Activated naive CD4-positive, alpha-beta T cell treated with anti-CD3 and anti-CD28 coated beads, Interleukin-2, amount 10 ng/mL, durations not matched to agents 7 days and 5 days (primary cell): ENCODE measurements around the gene EPHA6.
"Not testable (repeated sequence)": the region's sequence is repeated elsewhere in the genome, so short reads cannot be mapped to it uniquely, and the experiment has no call there.

ENCODE experiments used
- CTCF ChIA-PET: fragments of 350-600 bp; sonication (Branson Sonifier 250); formaldehyde crosslinking; loops from one replicate; lab custom pipeline; 2021; ENCODE audit warnings: antibody characterized with exemption; lab: Charles Lee
- DNase-seq: peaks from one replicate; pipeline ENCODE4 v3.0.0-alpha.2; 2020
- H3K27ac Mint-ChIP-seq: one replicate; pipeline ENCODE4 v1.8.0; 2021; ENCODE audit warnings: mild to moderate bottlenecking, moderate library complexity, mixed read lengths
- H3K27me3 Mint-ChIP-seq: one replicate; pipeline ENCODE4 v1.8.0; 2021; ENCODE audit warnings: mild to moderate bottlenecking, mixed read lengths
- H3K36me3 Mint-ChIP-seq: one replicate; pipeline ENCODE4 v1.8.0; 2021; ENCODE audit warnings: mixed read lengths
- H3K4me1 Mint-ChIP-seq: one replicate; pipeline ENCODE4 v1.8.0; 2021; ENCODE audit warnings: mixed read lengths
- H3K4me3 Mint-ChIP-seq: one replicate; pipeline ENCODE4 v1.8.0; 2021; ENCODE audit warnings: mild to moderate bottlenecking, moderate library complexity, mixed read lengths
- H3K9me3 Mint-ChIP-seq: one replicate; pipeline ENCODE4 v1.8.0; 2021; ENCODE audit warnings: mixed read lengths

Gene EPHA6

DNA sequence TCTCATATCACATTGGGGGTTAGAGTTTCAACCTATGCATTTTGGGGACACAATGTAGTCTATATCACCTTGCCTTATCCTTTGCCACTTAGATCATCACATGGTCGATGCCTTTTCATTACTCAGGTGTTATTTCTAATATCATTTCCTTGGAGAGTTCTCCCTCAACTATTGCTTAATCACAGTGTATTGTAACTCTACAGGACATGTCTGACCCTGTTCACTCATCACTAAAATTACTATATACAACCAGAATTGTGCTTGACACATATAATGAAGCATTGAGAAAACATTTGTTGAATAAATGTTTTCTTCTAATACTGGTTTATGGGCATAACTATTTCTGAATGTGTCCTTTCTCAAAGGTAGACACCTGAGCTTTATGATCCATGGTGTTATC lies 207.4 kb downstream of the EPHA6 start:
- no peak overlapping the region for H3K4me3 Mint-ChIP-seq
- no peaks in the 10 kb centered on the region for H3K36me3 Mint-ChIP-seq
- no peaks in the 10 kb centered on the region for H3K27me3 Mint-ChIP-seq
- no peaks in the 10 kb centered on the region for H3K4me1 Mint-ChIP-seq
- H3K9me3 Mint-ChIP-seq = peaks cover 7% of the 10 kb centered on the region
- DNase-seq = no peak
- H3K27ac Mint-ChIP-seq = no peak overlapping the region
- CTCF ChIA-PET = no interaction called here

DNA sequence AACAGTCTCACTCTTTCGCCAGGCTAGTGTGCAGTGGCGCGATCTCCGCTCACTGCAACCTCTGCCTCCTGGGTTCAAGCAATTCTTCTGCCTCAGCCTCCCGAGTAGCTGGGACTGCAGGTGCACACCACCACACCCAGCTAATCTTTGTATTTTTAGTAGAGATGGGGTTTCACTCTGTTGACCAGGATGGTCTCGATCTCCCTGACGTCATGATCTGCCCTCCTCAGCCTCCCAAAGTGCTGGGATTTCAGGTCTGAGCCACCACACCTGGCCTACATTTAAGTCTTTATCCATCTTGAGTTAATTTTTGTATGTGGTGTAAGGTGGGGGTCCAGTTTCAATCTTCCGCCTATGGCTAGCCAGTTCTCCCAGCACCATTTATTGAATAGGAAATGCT lies 211.2 kb downstream of the EPHA6 start:
- H3K27me3 Mint-ChIP-seq, H3K9me3 Mint-ChIP-seq, H3K27ac Mint-ChIP-seq, H3K4me1 Mint-ChIP-seq, H3K4me3 Mint-ChIP-seq, H3K36me3 Mint-ChIP-seq, DNase-seq, CTCF ChIA-PET: not testable (repeated sequence)

DNA sequence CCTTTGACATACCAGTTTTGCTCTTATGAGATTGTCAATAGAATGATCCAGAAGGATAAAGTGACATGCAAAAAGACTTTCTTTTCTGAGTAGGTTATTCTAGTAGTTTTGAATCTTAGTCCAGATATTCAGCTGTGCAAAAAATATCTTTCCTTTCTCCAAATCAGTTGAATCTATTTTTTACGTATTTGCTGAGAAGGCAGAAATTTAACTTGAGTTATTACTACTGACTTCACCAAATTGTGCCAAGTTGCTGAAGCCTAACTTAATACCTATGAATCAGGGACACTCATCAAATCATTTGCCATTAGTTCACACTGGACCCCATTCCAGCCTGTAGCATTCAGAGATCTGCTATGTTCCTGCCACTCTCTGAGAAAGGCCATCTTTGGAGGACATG lies 215.6 kb downstream of the EPHA6 start:
- Mint-ChIP-seq H3K4me1 (no peaks in the 10 kb centered on the region), H3K27ac (no peak overlapping the region), H3K27me3 (no peaks in the 10 kb centered on the region), H3K9me3 (peaks cover 3% of the 10 kb centered on the region), H3K36me3 (no peaks in the 10 kb centered on the region), H3K4me3 (no peak overlapping the region)
- DNase-seq = no peak
- CTCF ChIA-PET = no interaction called here

DNA sequence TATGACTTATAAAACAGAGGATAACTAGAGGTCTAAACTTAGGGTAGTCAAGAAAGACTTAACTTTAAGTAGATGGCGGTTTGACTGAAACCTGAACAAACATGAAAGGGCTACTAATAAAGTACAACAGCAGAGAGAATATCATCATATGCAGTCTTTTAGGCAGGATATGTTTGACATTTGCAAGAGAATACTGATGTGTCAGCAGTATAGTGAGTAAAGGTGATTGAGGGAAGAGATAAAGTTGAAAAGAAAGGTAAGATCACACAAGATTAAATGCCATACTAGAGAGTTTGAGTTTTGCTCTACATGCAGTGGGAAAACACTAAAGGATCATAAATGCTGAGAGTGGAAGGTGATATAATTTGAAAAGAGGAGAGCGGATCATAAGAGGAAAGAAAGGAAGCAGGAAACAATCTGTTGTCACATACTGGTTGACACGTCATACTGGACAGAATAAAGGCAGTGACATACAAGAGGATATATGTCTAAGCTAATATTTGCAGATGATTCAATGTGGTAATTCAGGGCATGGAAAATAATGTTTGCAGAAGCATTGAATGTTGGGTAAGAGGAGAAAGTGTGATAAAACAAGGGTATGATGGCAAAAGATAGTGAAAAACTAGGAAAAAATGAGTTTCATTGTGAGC lies 223.0 kb downstream of the EPHA6 start:
- no peak for DNase-seq

DNA sequence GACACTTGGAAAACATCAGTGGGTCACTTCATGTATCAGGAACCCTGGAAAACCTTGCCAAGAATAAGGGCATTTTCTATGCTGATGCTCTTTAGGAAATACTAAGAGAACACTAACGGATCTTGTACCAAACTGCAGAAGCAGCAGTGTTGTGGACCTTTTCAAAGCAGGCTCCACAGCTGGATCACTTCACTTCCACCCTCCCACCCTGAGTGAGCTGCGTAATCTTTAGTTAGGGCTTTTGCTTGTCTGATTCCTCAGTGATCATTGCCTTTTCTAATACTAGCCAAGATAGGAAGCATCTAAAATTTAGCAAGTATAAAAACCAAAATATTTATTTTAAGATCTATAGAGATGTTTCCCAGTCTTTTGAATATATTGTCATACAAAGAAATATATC lies 229.0 kb downstream of the EPHA6 start:
- no peaks in the 10 kb centered on the region for H3K4me1 Mint-ChIP-seq
- no peak overlapping the region for H3K27ac Mint-ChIP-seq
- no peak overlapping the region for H3K4me3 Mint-ChIP-seq
- H3K9me3 Mint-ChIP-seq = peaks cover 2% of the 10 kb centered on the region
- DNase-seq = no peak
- no peaks in the 10 kb centered on the region for H3K27me3 Mint-ChIP-seq
- CTCF ChIA-PET = no interaction called here
- no peaks in the 10 kb centered on the region for H3K36me3 Mint-ChIP-seq

More for the DNA sequence above, 223.0 kb downstream of the EPHA6 start:
- Mint-ChIP-seq H3K4me1 (no peaks in the 10 kb centered on the region), H3K36me3 (no peaks in the 10 kb centered on the region), H3K27ac (no peak overlapping the region), H3K9me3 (peaks cover under 1% of the 10 kb centered on the region), H3K27me3 (no peaks in the 10 kb centered on the region), H3K4me3 (no peak overlapping the region)
- CTCF ChIA-PET = no interaction called here

DNA sequence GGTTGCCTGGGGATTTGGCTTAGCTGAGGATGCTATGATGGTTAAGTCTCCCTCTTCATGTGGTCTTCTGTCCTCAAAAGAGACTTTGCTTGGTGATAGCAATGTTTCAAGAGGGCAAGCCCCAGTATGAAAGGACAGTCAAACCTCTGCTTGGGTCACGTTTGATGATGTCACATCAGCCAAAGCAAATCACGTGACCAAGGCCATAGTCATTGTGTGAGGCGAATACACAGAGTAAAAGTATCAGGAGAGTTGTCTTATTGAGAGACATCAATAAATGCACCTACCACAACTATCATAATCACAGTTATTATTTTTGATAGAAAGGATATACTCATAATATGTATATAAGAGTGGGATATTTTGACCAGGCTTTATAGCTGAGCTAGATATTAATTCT lies 243.0 kb downstream of the EPHA6 start:
- CTCF ChIA-PET = no interaction called here
- no peak overlapping the region for H3K4me3 Mint-ChIP-seq

DNA sequence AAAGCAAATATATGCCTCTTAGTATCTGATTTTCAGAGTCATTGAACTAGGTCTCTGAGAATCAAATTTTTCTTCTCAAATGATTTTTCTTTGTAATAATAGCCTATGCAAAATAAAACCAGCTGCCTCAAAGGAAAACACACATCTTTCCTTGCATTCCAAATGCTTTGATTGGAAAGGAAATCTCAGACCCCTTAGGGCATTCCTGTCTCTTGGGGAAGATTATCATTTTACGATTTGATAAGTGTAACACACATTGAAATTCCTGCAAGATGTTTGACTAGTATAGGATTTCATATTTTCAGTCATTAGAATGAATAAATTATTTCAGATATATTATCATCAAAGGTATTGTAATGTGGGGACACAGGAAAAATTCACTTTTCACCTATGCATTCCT lies 244.8 kb downstream of the EPHA6 start:
- Mint-ChIP-seq H3K4me1 (no peaks in the 10 kb centered on the region), H3K4me3 (no peak overlapping the region), H3K9me3 (no peaks in the 10 kb centered on the region), H3K27me3 (no peaks in the 10 kb centered on the region), H3K27ac (no peak overlapping the region), H3K36me3 (no peaks in the 10 kb centered on the region)
- CTCF ChIA-PET = no interaction called here
- no peak for DNase-seq

More for the DNA sequence above, 243.0 kb downstream of the EPHA6 start:
- Mint-ChIP-seq H3K36me3 (no peaks in the 10 kb centered on the region), H3K9me3 (no peaks in the 10 kb centered on the region), H3K27me3 (no peaks in the 10 kb centered on the region), H3K4me1 (no peaks in the 10 kb centered on the region), H3K27ac (no peak overlapping the region)
- DNase-seq = no peak

DNA sequence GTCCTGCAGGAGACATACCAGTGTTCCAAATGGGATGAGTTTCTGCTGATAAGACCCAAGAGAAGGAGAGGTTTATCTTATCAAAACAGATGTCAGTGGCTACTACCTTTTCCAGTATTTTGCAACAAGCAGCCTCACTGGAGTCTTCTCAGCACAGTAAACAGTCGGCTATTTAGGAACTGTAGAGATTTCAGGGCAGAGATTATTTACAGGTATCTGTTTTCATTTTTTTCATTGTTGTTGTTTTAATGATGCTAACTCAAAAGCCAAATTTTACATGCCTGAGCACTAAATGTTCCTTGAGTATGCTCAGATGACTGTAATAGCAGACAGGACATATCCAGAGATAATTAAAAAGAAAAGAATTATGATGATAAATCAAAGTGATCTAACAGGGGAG lies 252.1 kb downstream of the EPHA6 start:
- no peak for DNase-seq
- Mint-ChIP-seq H3K9me3 (no peaks in the 10 kb centered on the region), H3K4me1 (no peaks in the 10 kb centered on the region), H3K4me3 (no peak overlapping the region), H3K36me3 (no peaks in the 10 kb centered on the region), H3K27me3 (no peaks in the 10 kb centered on the region), H3K27ac (no peak overlapping the region)
- CTCF ChIA-PET = no interaction called here

DNA sequence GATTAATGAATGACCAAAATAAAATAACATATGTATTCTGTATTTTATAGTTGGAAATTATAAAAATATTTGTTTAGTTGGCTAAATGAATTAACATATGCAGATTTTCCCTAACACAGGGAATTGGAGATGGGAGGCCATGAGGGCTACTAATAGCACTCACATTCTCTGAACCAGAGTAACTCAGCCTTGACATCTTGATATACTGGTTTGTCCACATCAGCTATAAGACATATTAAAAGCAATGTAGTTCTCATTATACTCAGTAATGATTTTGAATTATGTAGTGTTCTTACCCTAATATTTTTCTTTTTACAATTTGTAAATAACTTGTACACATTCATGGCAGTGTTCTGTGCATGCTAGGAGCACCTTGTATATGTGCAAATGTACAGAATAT lies 255.9 kb downstream of the EPHA6 start:
- CTCF ChIA-PET = no interaction called here
- no peaks in the 10 kb centered on the region for H3K27me3 Mint-ChIP-seq
- H3K4me1 Mint-ChIP-seq = no peaks in the 10 kb centered on the region
- no peaks in the 10 kb centered on the region for H3K9me3 Mint-ChIP-seq
- H3K4me3 Mint-ChIP-seq = no peak overlapping the region
- DNase-seq = no peak
- H3K36me3 Mint-ChIP-seq = no peaks in the 10 kb centered on the region
- no peak overlapping the region for H3K27ac Mint-ChIP-seq

DNA sequence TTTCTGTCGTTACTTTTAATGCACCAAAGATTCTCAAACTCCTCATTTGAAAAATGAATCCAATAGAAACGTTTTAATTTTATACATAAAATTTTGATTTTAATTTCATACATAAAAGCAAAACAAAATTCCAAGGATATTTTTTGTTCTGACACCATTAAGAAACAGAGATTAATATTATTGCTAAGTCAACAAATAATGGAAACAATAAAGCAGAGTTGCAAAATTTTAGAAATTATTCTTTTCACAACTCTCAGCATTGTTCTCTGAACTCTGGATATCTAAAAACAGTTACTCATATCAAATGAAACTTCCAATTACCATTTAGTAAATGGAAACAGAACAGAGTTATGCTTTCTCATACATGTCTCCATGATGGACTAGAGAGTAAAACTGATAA lies 260.2 kb downstream of the EPHA6 start:
- no peak for DNase-seq
- Mint-ChIP-seq H3K27me3 (no peaks in the 10 kb centered on the region), H3K36me3 (no peaks in the 10 kb centered on the region), H3K4me3 (no peak overlapping the region), H3K9me3 (peaks cover 9% of the 10 kb centered on the region), H3K4me1 (no peaks in the 10 kb centered on the region), H3K27ac (no peak overlapping the region)
- CTCF ChIA-PET = no interaction called here

DNA sequence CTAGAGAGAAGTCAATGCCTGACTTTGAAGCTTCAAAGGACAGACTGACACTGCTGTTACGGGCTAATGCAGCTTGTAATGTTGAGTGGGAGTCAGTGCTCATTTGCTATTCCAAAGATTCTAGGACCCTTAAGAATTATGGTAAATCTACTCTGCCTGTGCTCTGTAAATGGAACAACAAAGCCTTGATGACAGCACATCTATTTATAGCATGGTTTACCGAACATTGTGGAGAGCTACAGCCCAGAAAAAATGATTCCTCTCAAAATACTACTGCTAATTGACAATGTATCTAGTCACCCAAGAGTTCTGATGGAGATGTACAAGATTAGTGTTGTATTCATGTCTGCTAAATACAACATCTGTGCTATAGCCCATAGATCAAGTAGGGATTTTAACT lies 262.3 kb downstream of the EPHA6 start:
- Mint-ChIP-seq H3K27me3 (no peaks in the 10 kb centered on the region), H3K27ac (no peak overlapping the region), H3K4me3 (no peak overlapping the region), H3K4me1 (no peaks in the 10 kb centered on the region), H3K9me3 (peaks cover 9% of the 10 kb centered on the region), H3K36me3 (no peaks in the 10 kb centered on the region)
- CTCF ChIA-PET = no interaction called here
- no peak for DNase-seq

DNA sequence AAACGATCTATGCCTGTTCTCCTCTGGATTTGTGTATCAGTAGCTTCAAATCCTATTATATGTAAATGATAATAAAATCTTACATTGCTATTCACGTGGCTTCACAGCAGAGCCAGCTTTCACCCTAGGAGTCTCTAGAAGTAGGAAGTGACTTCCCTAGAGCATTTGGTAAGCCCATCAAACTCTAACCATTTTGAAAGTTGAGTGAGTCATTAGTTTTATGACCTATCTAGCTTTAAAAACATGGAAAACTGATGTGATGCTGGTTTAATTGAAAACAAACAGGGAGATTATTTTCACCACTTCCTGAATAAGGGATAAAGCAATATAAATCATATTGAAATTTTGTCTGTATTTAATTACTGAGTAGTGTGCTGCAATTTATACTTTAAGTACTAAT lies 275.2 kb downstream of the EPHA6 start:
- Mint-ChIP-seq H3K4me3 (no peak overlapping the region), H3K4me1 (no peaks in the 10 kb centered on the region), H3K36me3 (no peaks in the 10 kb centered on the region), H3K9me3 (peaks cover 1% of the 10 kb centered on the region), H3K27ac (no peak overlapping the region), H3K27me3 (no peaks in the 10 kb centered on the region)
- no peak for DNase-seq
- CTCF ChIA-PET = no interaction called here

DNA sequence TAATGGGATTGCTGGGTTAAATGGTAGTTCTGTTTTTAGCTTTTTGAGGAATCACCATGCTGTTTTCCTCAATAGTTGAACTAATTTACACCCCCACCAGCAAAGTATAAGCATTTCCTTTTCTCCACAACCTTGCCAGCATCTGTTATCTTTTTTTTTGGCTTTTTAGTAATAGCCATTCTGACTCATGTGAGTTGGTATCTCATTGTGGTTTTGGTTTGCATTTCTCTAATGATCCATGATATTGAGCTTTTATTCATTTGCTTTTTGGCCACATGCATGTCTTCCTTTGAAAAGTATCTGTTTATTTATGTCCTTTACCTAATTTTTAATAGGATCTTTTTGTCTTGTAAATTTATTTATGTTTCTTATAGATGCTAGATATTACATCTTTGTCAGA lies 288.2 kb downstream of the EPHA6 start:
- Mint-ChIP-seq H3K4me1 (no peaks in the 10 kb centered on the region), H3K4me3 (no peak overlapping the region), H3K9me3 (no peaks in the 10 kb centered on the region), H3K27ac (no peak overlapping the region), H3K36me3 (no peaks in the 10 kb centered on the region), H3K27me3 (no peaks in the 10 kb centered on the region)
- no peak for DNase-seq
- CTCF ChIA-PET = no interaction called here

DNA sequence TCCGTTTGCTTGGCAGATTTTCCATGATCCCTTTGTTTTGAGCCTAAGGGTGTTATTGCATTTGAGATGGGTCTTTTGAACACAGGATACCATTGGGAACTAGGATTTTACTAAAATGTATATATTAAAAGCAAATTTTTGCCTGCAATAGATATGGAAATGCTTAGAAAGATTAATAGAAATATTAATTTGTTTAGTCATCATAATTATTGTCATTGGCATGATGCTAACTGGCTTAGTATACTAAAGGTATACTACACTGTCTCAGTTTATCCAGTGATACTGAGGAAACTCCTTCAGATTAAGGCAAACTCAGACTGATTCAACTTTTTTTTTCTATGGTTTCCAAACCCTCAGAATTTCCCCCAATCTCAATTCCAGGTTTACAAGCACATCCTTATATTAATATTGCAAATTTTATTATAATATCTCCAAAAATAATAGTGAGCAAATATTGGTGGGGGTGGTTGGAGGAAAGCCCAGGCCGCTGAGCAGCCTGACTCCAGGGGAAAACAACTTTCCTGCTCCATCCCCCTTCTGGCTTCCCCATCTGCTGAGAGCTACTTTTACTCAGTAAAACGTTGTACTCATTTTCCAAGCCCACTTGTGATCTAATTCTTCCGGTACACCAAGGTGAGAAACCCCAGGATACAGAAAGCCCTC lies 291.7 kb downstream of the EPHA6 start:
- H3K27ac Mint-ChIP-seq = no peak overlapping the region
- no peak overlapping the region for H3K4me3 Mint-ChIP-seq
- CTCF ChIA-PET = interaction anchor here (0.9 kb wide), 1 partner anchor 9 kb away, joined by 5 read pairs; no protein-coding TSS in a partner anchor
- H3K27me3 Mint-ChIP-seq = no peaks in the 10 kb centered on the region
- no peak for DNase-seq
- H3K4me1 Mint-ChIP-seq = no peaks in the 10 kb centered on the region
- no peaks in the 10 kb centered on the region for H3K36me3 Mint-ChIP-seq
- no peaks in the 10 kb centered on the region for H3K9me3 Mint-ChIP-seq

DNA sequence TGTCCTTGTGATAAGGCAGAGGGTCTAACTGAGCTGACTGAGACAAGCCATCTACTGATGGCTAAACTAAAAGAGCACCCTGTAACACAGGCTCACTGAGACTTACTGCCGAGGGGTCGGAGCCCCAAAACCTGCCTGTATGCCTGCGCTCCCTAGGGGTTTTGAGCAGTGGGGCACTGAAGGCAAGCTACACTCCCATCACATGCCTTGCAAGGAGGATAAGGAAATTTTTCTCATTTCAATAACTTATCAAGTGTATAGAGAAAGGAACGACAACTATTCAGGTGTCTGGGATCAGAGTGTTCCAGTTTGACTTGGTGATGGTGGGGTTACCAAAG lies 292.2 kb downstream of the EPHA6 start:
- no peak for DNase-seq
- Mint-ChIP-seq H3K36me3 (no peaks in the 10 kb centered on the region), H3K4me1 (no peaks in the 10 kb centered on the region), H3K27me3 (no peaks in the 10 kb centered on the region), H3K9me3 (no peaks in the 10 kb centered on the region), H3K27ac (no peak overlapping the region), H3K4me3 (no peak overlapping the region)
- CTCF ChIA-PET = interaction anchor here (0.9 kb wide), 1 partner anchor 10 kb away, joined by 5 read pairs; no protein-coding TSS in a partner anchor
